Measurements from ENCODE around the gene SALL2. TPM values are rescaled to one million over a fixed set of nuclear protein-coding genes. Genes with fewer than 3 reads are reported as not detected.

Gene SALL2
- total RNA-seq, 1 donor from 2014 or later = 263 TPM

GRCh38 chr14:21476523-21476924 lies 49.6 kb downstream of the SALL2 start:
- Mint-ChIP-seq H3K27ac (peak overlapping the region; percentile 95), H3K4me1 (peaks cover 22% of the 10 kb centered on the region), H3K4me3 (peak overlapping the region; percentile 99), H3K9me3 (no peaks in the 10 kb centered on the region), H3K27me3 (ENCODE audit: insufficient read depth, low read depth) (no peaks in the 10 kb centered on the region), H3K36me3 (peaks cover 12% of the 10 kb centered on the region)
- Histone ChIP-seq H3K9ac (peak overlapping the region; percentile 74), H3F3A (ENCODE audit: low read depth) (peaks cover 15% of the 10 kb centered on the region), H3K4me1 (peaks cover 4% of the 10 kb centered on the region), H2AFZ (replicated peaks) (peak overlapping the region; percentile 85), H3K79me2 (ENCODE audit: low read depth) (peaks cover 66% of the 10 kb centered on the region), H3K4me2 (peak overlapping the region; percentile 82), H3K36me3 (peaks cover 6% of the 10 kb centered on the region), H4K20me1 (ENCODE audit: low read depth) (no peaks in the 10 kb centered on the region), H3K9me3 (ENCODE audit: low read depth) (no peaks in the 10 kb centered on the region), H3K27me3 (no peaks in the 10 kb centered on the region), H3K27ac (no peak overlapping the region), H3K4me3 (peak overlapping the region; percentile 93)
- DNase-seq (ENCODE audit: low spot score) = peak; percentile 85
- TF ChIP-seq CTCF (IDR thresholded peaks at IDR 0.05) (no peak), EZH2 (IDR thresholded peaks at IDR 0.05) (no peak), EZH2phosphoT487 (IDR thresholded peaks at IDR 0.05) (no peak)

GRCh38 chr14:21475767-21476522 lies 50.2 kb downstream of the SALL2 start:
- peaks cover 66% of the 10 kb centered on the region for H3K79me2 ChIP-seq (ENCODE audit: low read depth)
- no peaks in the 10 kb centered on the region for H3K27me3 Mint-ChIP-seq (ENCODE audit: insufficient read depth, low read depth)

More at GRCh38 chr14:21475767-21476522, 50.2 kb downstream of the SALL2 start:
- Mint-ChIP-seq H3K27ac (peak overlapping the region; percentile 69), H3K36me3 (peaks cover 10% of the 10 kb centered on the region), H3K4me1 (peaks cover 22% of the 10 kb centered on the region), H3K4me3 (peak overlapping the region; percentile 99), H3K9me3 (no peaks in the 10 kb centered on the region)
- Histone ChIP-seq H3K4me1 (peaks cover 4% of the 10 kb centered on the region), H3K4me2 (peak overlapping the region; percentile 82), H3K27me3 (no peaks in the 10 kb centered on the region), H3F3A (ENCODE audit: low read depth) (peaks cover 15% of the 10 kb centered on the region), H4K20me1 (ENCODE audit: low read depth) (no peaks in the 10 kb centered on the region), H2AFZ (replicated peaks) (peak overlapping the region; percentile 85), H3K27ac (no peak overlapping the region), H3K36me3 (peaks cover 6% of the 10 kb centered on the region), H3K9me3 (ENCODE audit: low read depth) (no peaks in the 10 kb centered on the region), H3K4me3 (peak overlapping the region; percentile 93), H3K9ac (peak overlapping the region; percentile 74)
- TF ChIP-seq EZH2 (IDR thresholded peaks at IDR 0.05) = no peak
- TF ChIP-seq EZH2phosphoT487 (IDR thresholded peaks at IDR 0.05) = no peak
- TF ChIP-seq CTCF (IDR thresholded peaks at IDR 0.05) = no peak
- no peak for DNase-seq (ENCODE audit: low spot score)

Other genes starting within 250 kb of the SALL2 start
- 0.47 and 3.4 TPM in 2 replicates for gene RPGRIP1, start 246.3 kb downstream of the SALL2 start, total RNA-seq (ENCODE audit: low replicate concordance)
- 195 and 198 TPM in 2 replicates for gene SUPT16H, start 142.3 kb downstream of the SALL2 start, total RNA-seq (ENCODE audit: low replicate concordance)
- 72.5 and 81.1 TPM in 2 replicates for gene CHD8, start 70.2 kb downstream of the SALL2 start, total RNA-seq (ENCODE audit: low replicate concordance)
- gene RAB2B, start 49.4 kb downstream of the SALL2 start, total RNA-seq (ENCODE audit: low replicate concordance) = 38.5 and 54.2 TPM in 2 replicates
- 34.2 and 35.7 TPM in 2 replicates for gene TOX4, start 49.2 kb downstream of the SALL2 start, total RNA-seq (ENCODE audit: low replicate concordance)
- gene METTL3, start 15.0 kb downstream of the SALL2 start, total RNA-seq (ENCODE audit: low replicate concordance) = 99.5 and 108 TPM in 2 replicates
- gene OR10G3, start 53.7 kb upstream of the SALL2 start, total RNA-seq (ENCODE audit: low replicate concordance) = not detected in 2 replicates
- not detected in 2 replicates for gene OR10G2, start 108.6 kb upstream of the SALL2 start, total RNA-seq (ENCODE audit: low replicate concordance)
- gene OR4E2, start 127.5 kb upstream of the SALL2 start, total RNA-seq (ENCODE audit: low replicate concordance) = not detected in 2 replicates
- not detected in 2 replicates for gene OR4E1, start 147.5 kb upstream of the SALL2 start, total RNA-seq (ENCODE audit: low replicate concordance)